WTC11 (cell line): ENCODE results near the gene RMRP.

Experiments used
- E2F4 ChIP-seq: sonication (generic); formaldehyde crosslinking; IDR thresholded peaks from 2 replicates; pipeline ENCODE4 v1.8.1; 2022; ENCODE audit warnings: low read depth, mild to moderate bottlenecking, moderate library complexity, missing genetic modification reagents, borderline replicate concordance
- JUN ChIP-seq: sonication (generic); formaldehyde crosslinking; IDR thresholded peaks from 2 replicates; pipeline ENCODE4 v1.8.0; 2023; ENCODE audit warnings: mild to moderate bottlenecking, missing genetic modification reagents
- NR2C2 ChIP-seq: sonication (generic); formaldehyde crosslinking; IDR thresholded peaks from 2 replicates; pipeline ENCODE4 v1.8.0; 2022; ENCODE audit warnings: mild to moderate bottlenecking, missing genetic modification reagents
- SP1 ChIP-seq: sonication (generic); formaldehyde crosslinking; conservative IDR thresholded peaks from 2 replicates; pipeline ENCODE4 v1.8.1; 2022; ENCODE audit warnings: missing genetic modification reagents

DNA sequence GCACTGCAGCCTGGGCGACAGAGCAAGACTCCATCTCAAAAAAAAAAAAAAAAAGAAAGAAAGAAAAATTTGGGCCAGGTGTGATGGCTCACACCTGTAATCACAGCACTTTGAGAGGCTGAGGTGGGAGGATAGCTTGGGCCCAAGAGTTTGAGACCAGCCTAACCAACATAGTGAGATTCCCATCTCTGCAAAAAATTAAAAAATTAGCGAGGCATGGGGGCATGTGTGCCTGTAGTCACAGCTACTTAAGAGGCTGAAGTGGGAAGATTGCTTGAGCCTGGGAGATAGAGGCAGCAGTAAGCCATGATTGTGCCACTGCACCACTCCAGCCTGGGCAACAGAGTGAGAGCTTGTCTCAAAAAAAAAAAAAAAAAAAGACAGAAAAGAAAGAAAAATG lies 4.2 kb downstream of the RMRP start:
- TF ChIP-seq E2F4 (no peak), NR2C2 (CRISPR knock-in tag) (no peak), JUN (CRISPR knock-in tag) (no peak), SP1 (CRISPR knock-in tag) (no peak)
